ENCODE measurements around the gene PRDM12. TPM values are rescaled to one million over a fixed set of nuclear protein-coding genes. Genes with fewer than 3 reads are reported as not detected.

Gene PRDM12
- total RNA-seq, 1 donor from 2014 or later = 0.98 TPM

DNA sequence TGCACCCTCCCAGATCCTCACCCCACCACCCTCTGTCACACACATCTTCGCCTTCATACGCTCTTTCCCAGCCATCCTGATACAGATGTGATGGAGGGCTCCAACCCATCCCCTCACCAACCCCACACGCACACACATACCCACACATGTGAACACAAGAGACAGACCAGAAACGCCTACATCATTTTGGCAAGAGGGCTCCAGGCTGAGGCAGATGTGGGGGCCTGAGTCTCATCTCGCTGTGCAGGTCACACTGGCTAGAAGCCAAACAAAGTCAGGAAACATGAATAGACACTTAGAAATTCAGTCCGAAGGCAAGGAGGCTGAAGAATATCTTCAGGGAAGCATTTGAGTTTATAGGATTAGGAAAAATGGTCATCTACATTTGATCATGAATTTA, 6.2 kb downstream of the PRDM12 start:
- peak overlapping the region; percentile 14 for H3K27ac Mint-ChIP-seq (ENCODE audit: unreplicated experiment)
- peak overlapping the region; percentile 48 for H3K4me3 Mint-ChIP-seq (ENCODE audit: unreplicated experiment)
- DNase-seq = no peak
- H3K36me3 Mint-ChIP-seq (ENCODE audit: unreplicated experiment) = no peaks in the 10 kb centered on the region
- peaks cover 21% of the 10 kb centered on the region for H3K4me1 Mint-ChIP-seq (ENCODE audit: low read depth, unreplicated experiment)
- H3K9me3 Mint-ChIP-seq (ENCODE audit: unreplicated experiment) = peaks cover 12% of the 10 kb centered on the region
- no peak for TF ChIP-seq CTCF (IDR thresholded peaks at IDR 0.05; ENCODE audit: partially characterized antibody, unreplicated experiment)
- peaks cover 18% of the 10 kb centered on the region for H3K27me3 Mint-ChIP-seq (ENCODE audit: unreplicated experiment)

DNA sequence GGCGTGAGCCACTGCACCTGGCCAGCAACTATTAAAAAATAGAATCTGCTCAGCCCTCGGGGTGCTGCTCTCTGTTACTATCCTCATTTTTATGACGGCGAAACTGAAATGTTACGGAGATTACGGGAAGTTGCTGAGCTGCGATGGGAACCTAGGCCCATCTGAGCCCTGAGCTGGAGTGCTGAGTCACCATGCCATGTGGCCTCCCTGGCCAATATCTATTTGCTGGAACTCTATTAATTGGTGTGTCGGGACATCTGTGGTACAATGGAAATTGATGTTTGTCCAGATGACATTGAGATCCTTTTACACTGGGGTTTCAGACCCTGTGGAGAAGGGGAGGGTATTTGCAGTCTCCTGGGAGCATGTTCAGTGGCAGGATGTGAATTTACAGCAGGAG, 8.1 kb downstream of the PRDM12 start:
- no peak for TF ChIP-seq CTCF (IDR thresholded peaks at IDR 0.05; ENCODE audit: partially characterized antibody, unreplicated experiment)
- Mint-ChIP-seq H3K4me3 (ENCODE audit: unreplicated experiment) (peak overlapping the region; percentile 58), H3K4me1 (ENCODE audit: low read depth, unreplicated experiment) (peaks cover 18% of the 10 kb centered on the region), H3K36me3 (ENCODE audit: unreplicated experiment) (no peaks in the 10 kb centered on the region), H3K27me3 (ENCODE audit: unreplicated experiment) (peaks cover 16% of the 10 kb centered on the region), H3K27ac (ENCODE audit: unreplicated experiment) (peak overlapping the region; percentile 92), H3K9me3 (ENCODE audit: unreplicated experiment) (peaks cover 8% of the 10 kb centered on the region)
- DNase-seq = peak; percentile 54

- TF ChIP-seq CTCF (IDR thresholded peaks at IDR 0.05; ENCODE audit: partially characterized antibody, unreplicated experiment) = no peak
- Mint-ChIP-seq H3K9me3 (ENCODE audit: unreplicated experiment) (peaks cover 10% of the 10 kb centered on the region), H3K36me3 (ENCODE audit: unreplicated experiment) (no peaks in the 10 kb centered on the region), H3K27me3 (ENCODE audit: unreplicated experiment) (peaks cover 16% of the 10 kb centered on the region), H3K27ac (ENCODE audit: unreplicated experiment) (peak overlapping the region; percentile 92), H3K4me1 (ENCODE audit: low read depth, unreplicated experiment) (peaks cover 18% of the 10 kb centered on the region), H3K4me3 (ENCODE audit: unreplicated experiment) (peak overlapping the region; percentile 58)
- DNase-seq = peak; percentile 51
These were observed 8.7 kb downstream of the PRDM12 start for GRCh38 chr9:130672933-130673615.

DNA sequence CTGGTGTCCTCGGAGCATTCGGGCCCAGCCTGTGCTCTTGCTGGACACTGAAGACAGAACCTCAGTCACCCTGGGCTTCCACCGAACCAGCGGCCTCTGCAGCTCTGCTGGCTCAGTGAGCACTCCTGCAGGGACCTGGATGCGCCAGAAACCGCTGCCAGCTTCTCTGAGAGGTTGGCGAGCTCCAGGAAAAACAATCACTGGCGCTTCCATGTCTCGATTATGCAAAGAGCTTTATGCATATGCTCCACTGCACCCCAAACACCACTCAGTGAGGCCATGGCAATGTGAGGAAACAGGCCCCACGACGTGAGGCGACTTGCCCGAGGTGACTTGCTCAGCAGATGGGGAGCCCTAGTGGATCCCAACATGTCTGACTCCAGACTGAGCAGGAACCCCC, 11.0 kb downstream of the PRDM12 start:
- Mint-ChIP-seq H3K9me3 (ENCODE audit: unreplicated experiment) (peaks cover 8% of the 10 kb centered on the region), H3K27me3 (ENCODE audit: unreplicated experiment) (peaks cover 9% of the 10 kb centered on the region), H3K27ac (ENCODE audit: unreplicated experiment) (no peak overlapping the region), H3K4me1 (ENCODE audit: low read depth, unreplicated experiment) (peaks cover 19% of the 10 kb centered on the region), H3K4me3 (ENCODE audit: unreplicated experiment) (no peak overlapping the region), H3K36me3 (ENCODE audit: unreplicated experiment) (no peaks in the 10 kb centered on the region)
- DNase-seq = no peak
- TF ChIP-seq CTCF (IDR thresholded peaks at IDR 0.05; ENCODE audit: partially characterized antibody, unreplicated experiment) = no peak

- Mint-ChIP-seq H3K4me1 (ENCODE audit: low read depth, unreplicated experiment) (peaks cover 13% of the 10 kb centered on the region), H3K27ac (ENCODE audit: unreplicated experiment) (no peak overlapping the region), H3K4me3 (ENCODE audit: unreplicated experiment) (no peak overlapping the region), H3K9me3 (ENCODE audit: unreplicated experiment) (peaks cover 7% of the 10 kb centered on the region), H3K36me3 (ENCODE audit: unreplicated experiment) (no peaks in the 10 kb centered on the region), H3K27me3 (ENCODE audit: unreplicated experiment) (peaks cover 9% of the 10 kb centered on the region)
- no peak for TF ChIP-seq CTCF (IDR thresholded peaks at IDR 0.05; ENCODE audit: partially characterized antibody, unreplicated experiment)
- DNase-seq = no peak
These were observed 12.9 kb downstream of the PRDM12 start for GRCh38 chr9:130677252-130677651.

Data from glutamatergic neuron (in vitro differentiated cells).